ENCODE measurements around the gene SORL1.

SORL1 gene

GRCh38 chr11:121538054-121538453 is 85.9 kb downstream of the SORL1 start:
- DNase-seq, result no peak

GRCh38 chr11:121539000-121539399 is 86.9 kb downstream of the SORL1 start:
- no peak for DNase-seq

- DNase-seq, result no peak
Measured at GRCh38 chr11:121540627-121541026, 88.5 kb downstream of the SORL1 start.

- DNase-seq, result no peak
Measured at GRCh38 chr11:121543836-121544380, 91.8 kb downstream of the SORL1 start.

GRCh38 chr11:121544956-121545355 is 92.8 kb downstream of the SORL1 start:
- DNase-seq, result no peak

GRCh38 chr11:121547574-121547973 is 95.5 kb downstream of the SORL1 start:
- DNase-seq, result no peak

GRCh38 chr11:121550247-121551030 is 98.3 kb downstream of the SORL1 start:
- no peak for DNase-seq

- no peak for DNase-seq
Measured at GRCh38 chr11:121551463-121551862, 99.3 kb downstream of the SORL1 start.

GRCh38 chr11:121552154-121552553 is 100.0 kb downstream of the SORL1 start:
- no peak for DNase-seq

- DNase-seq, result no peak
Measured at GRCh38 chr11:121552644-121553043, 100.5 kb downstream of the SORL1 start.

GRCh38 chr11:121553389-121553788 is 101.3 kb downstream of the SORL1 start:
- DNase-seq, result no peak

- DNase-seq, result no peak
Measured at GRCh38 chr11:121553806-121554205, 101.7 kb downstream of the SORL1 start.

- DNase-seq, result no peak
Measured at GRCh38 chr11:121554552-121554951, 102.4 kb downstream of the SORL1 start.

GRCh38 chr11:121555121-121555520 is 103.0 kb downstream of the SORL1 start:
- DNase-seq, result no peak

- DNase-seq, result no peak
Measured at GRCh38 chr11:121556937-121557336, 104.8 kb downstream of the SORL1 start.

GRCh38 chr11:121557348-121557747 is 105.2 kb downstream of the SORL1 start:
- DNase-seq, result no peak

- DNase-seq, result no peak
Measured at GRCh38 chr11:121559606-121560200, 107.6 kb downstream of the SORL1 start.

GRCh38 chr11:121560236-121560635 is 108.1 kb downstream of the SORL1 start:
- DNase-seq, result no peak

- DNase-seq, result no peak
Measured at GRCh38 chr11:121561240-121561639, 109.1 kb downstream of the SORL1 start.

- no peak for DNase-seq
Measured at GRCh38 chr11:121561716-121562115, 109.6 kb downstream of the SORL1 start.

- no peak for DNase-seq
Measured at GRCh38 chr11:121563003-121563402, 110.9 kb downstream of the SORL1 start.

GRCh38 chr11:121563900-121564822 is 112.0 kb downstream of the SORL1 start:
- no peak for DNase-seq
